Measurements from ENCODE around the gene DLK2.
"Not testable (repeated sequence)": the region's sequence is repeated elsewhere in the genome, so short reads cannot be mapped to it uniquely, and the experiment has no call there.

Gene DLK2

GRCh38 chr6:43500921-43501320 lies 45.6 kb upstream of the DLK2 start:
- Histone ChIP-seq H3K27ac (ENCODE audit: low read depth, low read length) (no peak overlapping the region), H4K20me1 (ENCODE audit: control insufficient read depth, insufficient read depth, low read depth, low read length) (no peaks in the 10 kb centered on the region), H3K9me2 (replicated peaks; ENCODE audit: control insufficient read depth, low read length) (no peaks in the 10 kb centered on the region), H3K27me3 (ENCODE audit: control insufficient read depth, low read length) (no peaks in the 10 kb centered on the region), H3K79me2 (ENCODE audit: control insufficient read depth, low read length) (no peaks in the 10 kb centered on the region), H3K4me3 (ENCODE audit: low read length) (no peak overlapping the region), H3K9me3 (ENCODE audit: control insufficient read depth, insufficient read depth, low read length) (no peaks in the 10 kb centered on the region), H3F3A (ENCODE audit: control insufficient read depth, insufficient read depth) (peaks cover 2% of the 10 kb centered on the region; the same call in 1 of the 2 replicates), H3K4me2 (ENCODE audit: low read length) (no peak overlapping the region), H3K36me3 (ENCODE audit: control insufficient read depth, low read length) (peaks cover 64% of the 10 kb centered on the region), H3K4me1 (ENCODE audit: control insufficient read depth, low read length) (peaks cover 2% of the 10 kb centered on the region)
- no peak for TF ChIP-seq EZH2phosphoT487 (IDR thresholded peaks at IDR 0.05; ENCODE audit: borderline replicate concordance, low read length)
- no peak for TF ChIP-seq CTCF (IDR thresholded peaks at IDR 0.05; ENCODE audit: low read depth, low read length, poor library complexity, severe bottlenecking)

- H3K36me3 ChIP-seq (ENCODE audit: control insufficient read depth, low read length): peaks cover 49% of the 10 kb centered on the region
- H3K27ac ChIP-seq (ENCODE audit: low read depth, low read length): no peak overlapping the region
- H3K27me3 ChIP-seq (ENCODE audit: control insufficient read depth, low read length): no peaks in the 10 kb centered on the region
- H3K4me3 ChIP-seq (ENCODE audit: low read length): no peak overlapping the region
- no peaks in the 10 kb centered on the region for H4K20me1 ChIP-seq (ENCODE audit: control insufficient read depth, insufficient read depth, low read depth, low read length)
- H3K4me1 ChIP-seq (ENCODE audit: control insufficient read depth, low read length): no peaks in the 10 kb centered on the region
- peaks cover 2% of the 10 kb centered on the region for H3K79me2 ChIP-seq (ENCODE audit: control insufficient read depth, low read length)
- H3F3A ChIP-seq (ENCODE audit: control insufficient read depth, insufficient read depth): no peaks in the 10 kb centered on the region
- H3K9me3 ChIP-seq (ENCODE audit: control insufficient read depth, insufficient read depth, low read length): no peaks in the 10 kb centered on the region
- H3K9me2 ChIP-seq (replicated peaks; ENCODE audit: control insufficient read depth, low read length): no peaks in the 10 kb centered on the region
- no peak overlapping the region for H3K4me2 ChIP-seq (ENCODE audit: low read length)
- TF ChIP-seq EZH2phosphoT487 (IDR thresholded peaks at IDR 0.05; ENCODE audit: borderline replicate concordance, low read length) (no peak), CTCF (IDR thresholded peaks at IDR 0.05; ENCODE audit: low read depth, low read length, poor library complexity, severe bottlenecking) (no peak)
Observed at GRCh38 chr6:43499028-43499815, 43.9 kb upstream of the DLK2 start.

GRCh38 chr6:43498291-43498690 lies 42.9 kb upstream of the DLK2 start:
- H3K9me2 ChIP-seq (replicated peaks; ENCODE audit: control insufficient read depth, low read length); H3F3A ChIP-seq (ENCODE audit: control insufficient read depth, insufficient read depth); H3K9me3 ChIP-seq (ENCODE audit: control insufficient read depth, insufficient read depth, low read length); H3K27ac ChIP-seq (ENCODE audit: low read depth, low read length); H3K4me1 ChIP-seq (ENCODE audit: control insufficient read depth, low read length); H4K20me1 ChIP-seq (ENCODE audit: control insufficient read depth, insufficient read depth, low read depth, low read length); H3K27me3 ChIP-seq (ENCODE audit: control insufficient read depth, low read length); H3K4me3 ChIP-seq (ENCODE audit: low read length); H3K79me2 ChIP-seq (ENCODE audit: control insufficient read depth, low read length); H3K4me2 ChIP-seq (ENCODE audit: low read length): not testable (repeated sequence)
- H3K36me3 ChIP-seq (ENCODE audit: control insufficient read depth, low read length): peaks cover 44% of the 10 kb centered on the region

- H3K9me2 ChIP-seq (replicated peaks; ENCODE audit: control insufficient read depth, low read length): no peaks in the 10 kb centered on the region
- H4K20me1 ChIP-seq (ENCODE audit: control insufficient read depth, insufficient read depth, low read depth, low read length): no peaks in the 10 kb centered on the region
- H3K36me3 ChIP-seq (ENCODE audit: control insufficient read depth, low read length): peaks cover 40% of the 10 kb centered on the region
- H3K27ac ChIP-seq (ENCODE audit: low read depth, low read length): no peak overlapping the region
- H3K4me1 ChIP-seq (ENCODE audit: control insufficient read depth, low read length): no peaks in the 10 kb centered on the region
- no peaks in the 10 kb centered on the region for H3K27me3 ChIP-seq (ENCODE audit: control insufficient read depth, low read length)
- H3K4me3 ChIP-seq (ENCODE audit: low read length): no peak overlapping the region
- peaks cover 3% of the 10 kb centered on the region for H3K79me2 ChIP-seq (ENCODE audit: control insufficient read depth, low read length)
- H3K4me2 ChIP-seq (ENCODE audit: low read length): no peak overlapping the region
- no peaks in the 10 kb centered on the region for H3F3A ChIP-seq (ENCODE audit: control insufficient read depth, insufficient read depth)
- no peaks in the 10 kb centered on the region for H3K9me3 ChIP-seq (ENCODE audit: control insufficient read depth, insufficient read depth, low read length)
- TF ChIP-seq CTCF (IDR thresholded peaks at IDR 0.05; ENCODE audit: low read depth, low read length, poor library complexity, severe bottlenecking) (no peak), EZH2phosphoT487 (IDR thresholded peaks at IDR 0.05; ENCODE audit: borderline replicate concordance, low read length) (no peak)
Observed at GRCh38 chr6:43497689-43498088, 42.3 kb upstream of the DLK2 start.
